HepG2 (cell line): Measurements from ENCODE around the gene MEGF6. TPM values are rescaled to one million over a fixed set of nuclear protein-coding genes. Genes with fewer than 3 reads are reported as not detected.
A peak's percentile ranks its signal among the peaks of the same experiment; 100 is the strongest.

Experiments used
- HNRNPK ChIP-seq: fragments of 200-400 bp; formaldehyde crosslinking; IDR thresholded peaks from 2 replicates; pipeline ENCODE4 v1.6.1; 2018; ENCODE audit warnings: low read length, low read depth, moderate library complexity, mild to moderate bottlenecking; ENCODE audit not compliant: poor library complexity, severe bottlenecking
- MXD1 ChIP-seq: sonication (generic); formaldehyde crosslinking; IDR thresholded peaks from 2 replicates; pipeline ENCODE4 v1.4.0; 2020; ENCODE audit warnings: mild to moderate bottlenecking, missing genetic modification reagents
- PHB2 ChIP-seq: fragments of 450-650 bp; IDR thresholded peaks from 2 replicates; pipeline ENCODE4 v1.6.1; 2018; ENCODE audit not compliant: partially characterized antibody
- RBFOX2 ChIP-seq: fragments of 200-400 bp; formaldehyde crosslinking; IDR thresholded peaks from 2 replicates; pipeline ENCODE4 v1.6.1; 2017; ENCODE audit warnings: low read depth, mild to moderate bottlenecking, low read length
- SALL2 ChIP-seq: sonication (generic); formaldehyde crosslinking; IDR thresholded peaks from 2 replicates; pipeline ENCODE4 v1.8.1; 2023; ENCODE audit warnings: mild to moderate bottlenecking, missing genetic modification reagents, inconsistent platforms
- THAP9 ChIP-seq: sonication (generic); formaldehyde crosslinking; IDR thresholded peaks from 2 replicates; pipeline ENCODE4; 2020; ENCODE audit warnings: missing genetic modification reagents, mild to moderate bottlenecking, borderline replicate concordance
- UBTF ChIP-seq: sonication (generic); formaldehyde crosslinking; IDR thresholded peaks from 2 replicates; pipeline ENCODE4 v1.4.0; 2020; ENCODE audit warnings: mild to moderate bottlenecking, missing genetic modification reagents
- ZFP36L2 ChIP-seq: sonication (generic); formaldehyde crosslinking; IDR thresholded peaks from 2 replicates; pipeline ENCODE4 v1.4.0; 2020; ENCODE audit warnings: missing genetic modification reagents
- ZFP90 ChIP-seq: sonication (generic); formaldehyde crosslinking; IDR thresholded peaks from 2 replicates; pipeline ENCODE4 v1.8.0; 2022; ENCODE audit warnings: missing genetic modification reagents, mild to moderate bottlenecking, inconsistent platforms, borderline replicate concordance
- ZNF10 ChIP-seq: sonication (generic); formaldehyde crosslinking; IDR thresholded peaks from 2 replicates; pipeline ENCODE4 v1.4.0; 2020; ENCODE audit warnings: mild to moderate bottlenecking, low read depth, missing genetic modification reagents, borderline replicate concordance
- ZNF20 ChIP-seq: sonication (generic); formaldehyde crosslinking; IDR thresholded peaks from 2 replicates; pipeline ENCODE4 v1.4.0; 2020; ENCODE audit warnings: mild to moderate bottlenecking, moderate library complexity, missing genetic modification reagents
- ZNF407 ChIP-seq: sonication (generic); formaldehyde crosslinking; IDR thresholded peaks from one replicate; pipeline ENCODE4 v1.5.1; 2020; ENCODE audit warnings: mild to moderate bottlenecking, missing genetic modification reagents; ENCODE audit errors: not compliant biosample characterization
- ZNF740 ChIP-seq: sonication (generic); formaldehyde crosslinking; IDR thresholded peaks from 2 replicates; pipeline ENCODE4 v1.4.0; 2020; ENCODE audit warnings: missing genetic modification reagents
- polyA plus RNA-seq, 8 experiments: library from polyadenylated mRNA; depleted of rRNA in 3 of 8; stranded (reverse) in 7 of 8; unstranded in 1 of 8; fragments of >200 nt; fragmentation: Illumina TruSeq in 4 of 8; extraction: Trizol in 4 of 8; gene quantifications; 2 replicates each; pipeline versions ENCODE4 v1.2.1 to v1.2.3, GENCODE V29; 2011 to 2016; ENCODE audit warnings: low read depth in 4 of 8, missing spikeins in 1 of 8, mixed read lengths in 1 of 8; ENCODE audit not compliant: insufficient read depth in 1 of 8
- total RNA-seq, 5 experiments: library from RNA; depleted of rRNA; stranded (reverse); fragments of >200 nt; fragmentation: Illumina TruSeq; extraction: Trizol; gene quantifications; 2 replicates each; pipeline ENCODE4 v1.2.3, GENCODE V29; 2016; ENCODE audit warnings: low read depth in 1 of 5

Gene MEGF6
- total and polyA plus RNA-seq, 2 of the 13 experiments (the other 11 are each of a cell fraction or from before 2014, with no cell fraction given) = 1.9 TPM

GRCh38 chr1:3472088-3472850 lies 139.0 kb downstream of the MEGF6 start (continued):
- TF ChIP-seq UBTF (CRISPR knock-in tag) (peak; percentile 50; the same call in 1 of the 2 replicates), PHB2 (no peak), ZFP90 (CRISPR knock-in tag) (no peak), RBFOX2 (peak; percentile 36), ZNF407 (CRISPR knock-in tag) (peak; percentile 84), SALL2 (CRISPR knock-in tag) (0 out of 2 replicates have a peak, but pooled peaks have one; percentile 34), MXD1 (no peak), HNRNPK (no peak), ZNF740 (CRISPR knock-in tag) (no peak), ZFP36L2 (CRISPR knock-in tag) (no peak), ZNF20 (CRISPR knock-in tag) (no peak), ZNF10 (CRISPR knock-in tag) (no peak), THAP9 (CRISPR knock-in tag) (0 out of 2 replicates have a peak, but pooled peaks have one; percentile 16)
